D721Med (cell line): ENCODE results near the gene RFC3.

Experiments used
- DNase-seq: peaks from one replicate; pipeline ENCODE4 v3.0.0; 2011; ENCODE audit warnings: low spot score; ENCODE audit not compliant: insufficient read length
- FAIRE-seq: peaks from 2 replicates; lab custom pipeline; 2011; peaks lifted over from hg19 to GRCh38; lab: Jason Lieb, UNC
- CTCF ChIP-seq: IDR thresholded peaks from 2 replicates; pipeline ENCODE4 v1.5.1; 2012; ENCODE audit warnings: mild to moderate bottlenecking, control low read depth; ENCODE audit not compliant: insufficient read depth; ENCODE audit errors: missing control alignments

Gene RFC3

GRCh38 chr13:33855371-33855895, 37.5 kb downstream of the RFC3 start:
- no peak for TF ChIP-seq CTCF
- DNase-seq: no peak
- peak; percentile 56 for FAIRE-seq

- DNase-seq (no peak), FAIRE-seq (no peak)
- TF ChIP-seq CTCF: no peak
Measured at GRCh38 chr13:33859691-33860303, 41.8 kb downstream of the RFC3 start.

- no peak for TF ChIP-seq CTCF
- DNase-seq (no peak), FAIRE-seq (no peak)
Measured at GRCh38 chr13:33860526-33860925, 42.6 kb downstream of the RFC3 start.

- no peak for TF ChIP-seq CTCF
- FAIRE-seq (no peak), DNase-seq (no peak)
Measured at GRCh38 chr13:33862016-33862415, 44.1 kb downstream of the RFC3 start.

GRCh38 chr13:33863188-33863789, 45.3 kb downstream of the RFC3 start:
- no peak for TF ChIP-seq CTCF
- DNase-seq: no peak
- no peak for FAIRE-seq

GRCh38 chr13:33865945-33866344, 48.0 kb downstream of the RFC3 start:
- no peak for FAIRE-seq
- DNase-seq: no peak
- TF ChIP-seq CTCF: no peak

GRCh38 chr13:33867472-33867871, 49.5 kb downstream of the RFC3 start:
- FAIRE-seq: no peak
- no peak for DNase-seq
- no peak for TF ChIP-seq CTCF
